Endothelial cell of umbilical vein (primary cell): ENCODE measurements around the gene TPST1. TPM values are rescaled to one million over a fixed set of nuclear protein-coding genes. Genes with fewer than 3 reads are reported as not detected.

Source experiments
- BruUV-seq: library from RNA; stranded (reverse); fragments of 400-500 nt; replicated peaks from 2 replicates; lab custom pipeline; 2021; lab: Mats Ljungman, UMichigan
- CTCF ChIA-PET: fragments of 300-600, 350-600 bp; sonication (Branson Sonifier 250); formaldehyde crosslinking; loops from one replicate; lab custom pipeline; 2021; ENCODE audit warnings: antibody characterized with exemption, inconsistent platforms; lab: Charles Lee
- POLR2A ChIA-PET: fragments of 300-600, 350-600 bp; sonication (Branson Sonifier 250); formaldehyde crosslinking; loops from one replicate; lab custom pipeline; 2021; ENCODE audit warnings: antibody characterized with exemption, inconsistent platforms; lab: Charles Lee
- DNase-seq: peaks from one replicate; pipeline ENCODE4 v3.0.0-alpha.2; 2011; ENCODE audit warnings: low read depth, low spot score
- FAIRE-seq: peaks from 2 replicates; lab custom pipeline; 2011; peaks lifted over from hg19 to GRCh38; lab: Jason Lieb, UNC
- H2AFZ ChIP-seq: 2 replicates; pipeline ENCODE4 v1.6.0; 2012; ENCODE audit warnings: low read depth, low read length, control low read depth, inconsistent platforms
- H3K27ac ChIP-seq: 2 replicates; pipeline ENCODE4 v1.5.1; 2011; ENCODE audit warnings: low read depth, mild to moderate bottlenecking, control low read depth, low read length, moderate library complexity; ENCODE audit not compliant: insufficient read depth
- H3K27me3 ChIP-seq, 2 experiments: 2 replicates each; pipeline versions ENCODE4 v1.6.0 to v1.6.1; 2011; ENCODE audit warnings: low read length in 2 of 2, mixed read lengths in 1 of 2; ENCODE audit not compliant: control insufficient read depth in 2 of 2, insufficient read depth in 2 of 2
- H3K36me3 ChIP-seq, 2 experiments: 2 replicates in 1 of 2; 3 replicates in 1 of 2; pipeline ENCODE4 v1.5.1; 2011; ENCODE audit warnings: low read length in 2 of 2, mild to moderate bottlenecking in 1 of 2, moderate library complexity in 1 of 2; ENCODE audit not compliant: control insufficient read depth in 2 of 2, insufficient read depth in 2 of 2; ENCODE audit errors: extremely low read depth in 1 of 2
- H3K4me1 ChIP-seq: 3 replicates; pipeline ENCODE4 v1.5.1; 2011; ENCODE audit warnings: mild to moderate bottlenecking, low read length; ENCODE audit not compliant: control insufficient read depth, insufficient read depth; ENCODE audit errors: extremely low read depth
- H3K4me2 ChIP-seq: 2 replicates; pipeline ENCODE4 v1.6.1; 2011; ENCODE audit warnings: low read length, control low read depth, mixed read lengths; ENCODE audit not compliant: insufficient read depth
- H3K4me3 ChIP-seq, 3 experiments: fragments of 200-600 bp in 1 of 3; sonication (generic), shearing (Covaris generic) in 1 of 3; replicated peaks in 1 of 3; 2 replicates each; pipeline ENCODE4 v1.5.1; 2011 to 2016; ENCODE audit warnings: control low read depth in 3 of 3, low read length in 3 of 3, mild to moderate bottlenecking in 2 of 3, inconsistent platforms in 1 of 3, low read depth in 1 of 3, moderate library complexity in 1 of 3; ENCODE audit not compliant: insufficient read depth in 1 of 3
- H3K79me2 ChIP-seq: 2 replicates; pipeline ENCODE4 v1.6.0; 2012; ENCODE audit warnings: low read length, inconsistent platforms; ENCODE audit not compliant: control insufficient read depth, insufficient read depth
- H3K9ac ChIP-seq: replicated peaks from 2 replicates; pipeline ENCODE3; 2011; ENCODE audit warnings: low read length, control low read depth; ENCODE audit not compliant: insufficient read depth; ENCODE audit errors: extremely low read depth
- H3K9me1 ChIP-seq: replicated peaks from 3 replicates; pipeline ENCODE4 v1.6.0; 2011; ENCODE audit warnings: mild to moderate bottlenecking, low read length; ENCODE audit not compliant: control insufficient read depth, insufficient read depth; ENCODE audit errors: extremely low read depth
- H3K9me3 ChIP-seq: replicated peaks from 2 replicates; pipeline ENCODE4 v1.5.1; 2012; ENCODE audit warnings: low read length, inconsistent platforms; ENCODE audit not compliant: control insufficient read depth, insufficient read depth
- H4K20me1 ChIP-seq: replicated peaks from 2 replicates; pipeline ENCODE3; 2011; ENCODE audit warnings: mild to moderate bottlenecking, low read length; ENCODE audit not compliant: control insufficient read depth, insufficient read depth; ENCODE audit errors: extremely low read depth
- EZH2 ChIP-seq: IDR thresholded peaks from 2 replicates; pipeline ENCODE4 v1.6.1; 2012; ENCODE audit warnings: borderline replicate concordance, low read depth, mild to moderate bottlenecking, moderate library complexity, low read length, inconsistent platforms; ENCODE audit not compliant: severe bottlenecking
- FOS ChIP-seq: IDR thresholded peaks from 2 replicates; pipeline ENCODE4 v1.6.1; 2011; ENCODE audit warnings: mild to moderate bottlenecking, low read length, moderate library complexity, borderline replicate concordance; ENCODE audit not compliant: insufficient read depth
- GATA2 ChIP-seq: IDR thresholded peaks from 2 replicates; pipeline ENCODE4 v1.7.0; 2011; ENCODE audit warnings: low read depth, mild to moderate bottlenecking, moderate library complexity, mixed read lengths, low read length; ENCODE audit not compliant: insufficient read length, insufficient read depth
- JUN ChIP-seq: IDR thresholded peaks from 2 replicates; pipeline ENCODE4 v1.6.1; 2011; ENCODE audit warnings: borderline replicate concordance, low read depth; ENCODE audit not compliant: insufficient read length, insufficient read depth
- MYC ChIP-seq: IDR thresholded peaks from one replicate; pipeline ENCODE4 v1.6.1; 2011; ENCODE audit warnings: mild to moderate bottlenecking, low read depth, low read length
- POLR2A ChIP-seq: IDR thresholded peaks from 2 replicates; pipeline ENCODE4 v1.6.1; 2012; ENCODE audit warnings: low read depth, mild to moderate bottlenecking, control low read depth, low read length
- POLR2AphosphoS5 ChIP-seq: IDR thresholded peaks from 2 replicates; pipeline ENCODE4 v1.6.1; 2012; ENCODE audit warnings: low read depth, mild to moderate bottlenecking, control low read depth, low read length, moderate library complexity; ENCODE audit not compliant: insufficient read depth
- dilution Hi-C: fragments of 300-500 bp; cut with MboI; formaldehyde crosslinking; loops from one replicate; pipeline ENCODE4 v1.15.0; 2019; ENCODE audit warnings: low sequenced_read_pairs; ENCODE audit not compliant: extremely low pct_ligation_motif_present
- intact Hi-C: fragments of 100-400 bp; cut with micrococcal nuclease; formaldehyde crosslinking; loops from one replicate; pipeline ENCODE4 v1.10.0; 2022
- polyA plus RNA-seq, 4 experiments: library from polyadenylated mRNA; depleted of rRNA in 3 of 4; stranded (reverse) in 3 of 4; unstranded in 1 of 4; fragments of >200 nt; gene quantifications; 2 replicates each; pipeline versions ENCODE4 v1.2.1 to v1.2.3, GENCODE V29; 2011 to 2012; ENCODE audit warnings: missing spikeins in 1 of 4
- total RNA-seq: library from RNA; stranded (reverse); gene quantifications from 2 replicates; pipeline ENCODE4 v1.2.3, GENCODE V29; 2021
- TF ChIP-seq, protein P1 (sequence below), 2 donors: IDR thresholded peaks; 1 replicate in 1 of 2; 2 replicates in 1 of 2; pipeline ENCODE4 v1.5.1; 2011; ENCODE audit warnings: low read length in 2 of 2, mild to moderate bottlenecking in 2 of 2, moderate library complexity in 2 of 2, control low read depth in 1 of 2, inconsistent platforms in 1 of 2, low read depth in 1 of 2; ENCODE audit not compliant: insufficient read depth in 1 of 2; ENCODE audit errors: extremely low read depth in 1 of 2
- TF ChIP-seq, protein P2 (sequence below): IDR thresholded peaks from 2 replicates; pipeline ENCODE4 v1.6.1; 2011; ENCODE audit not compliant: insufficient read depth, insufficient read length

The TPST1 gene
- total and polyA plus RNA-seq, 2 donors (not counting 3 experiments of a cell fraction or from before 2014, with no cell fraction given) = 18.7 to 21.0 TPM

DNA sequence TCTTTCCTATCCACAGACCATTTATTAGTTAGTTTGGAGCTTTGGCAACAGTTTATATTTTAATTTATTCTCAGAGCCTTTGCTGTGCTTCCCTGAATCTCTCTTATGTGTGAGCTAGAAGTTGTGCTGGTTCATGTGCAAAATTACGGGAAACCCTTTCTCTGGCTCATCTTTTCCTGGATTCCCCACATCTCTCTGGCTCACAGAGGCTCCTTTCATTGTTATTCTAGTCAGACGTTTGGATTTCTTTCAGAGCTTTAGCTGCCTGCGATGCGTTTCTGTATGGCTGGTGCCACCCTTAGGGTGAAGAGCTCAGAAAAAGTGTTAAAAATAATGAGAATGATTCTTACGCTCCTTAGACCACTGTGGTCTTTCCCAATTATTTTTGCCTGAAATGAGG, 53.3 kb downstream of the TPST1 start:
- Histone ChIP-seq H3K4me1 (peaks cover 1% of the 10 kb centered on the region), H4K20me1 (no peaks in the 10 kb centered on the region), H3K27me3 (no peaks in the 10 kb centered on the region), H3K9me3 (no peaks in the 10 kb centered on the region), H3K9me1 (peaks cover 3% of the 10 kb centered on the region), H3K4me3 (no peak overlapping the region), H3K9ac (no peak overlapping the region), H2AFZ (no peak overlapping the region), H3K27ac (no peak overlapping the region), H3K79me2 (peaks cover 5% of the 10 kb centered on the region), H3K36me3 (no peaks in the 10 kb centered on the region), H3K4me2 (no peak overlapping the region)
- no peak for FAIRE-seq
- TF ChIP-seq MYC = no peak
- no peak for TF ChIP-seq EZH2
- TF ChIP-seq FOS = no peak
- TF ChIP-seq POLR2AphosphoS5 = no peak
- no peak for TF ChIP-seq JUN
- no peak for TF ChIP-seq GATA2
- TF ChIP-seq, protein P1, sequence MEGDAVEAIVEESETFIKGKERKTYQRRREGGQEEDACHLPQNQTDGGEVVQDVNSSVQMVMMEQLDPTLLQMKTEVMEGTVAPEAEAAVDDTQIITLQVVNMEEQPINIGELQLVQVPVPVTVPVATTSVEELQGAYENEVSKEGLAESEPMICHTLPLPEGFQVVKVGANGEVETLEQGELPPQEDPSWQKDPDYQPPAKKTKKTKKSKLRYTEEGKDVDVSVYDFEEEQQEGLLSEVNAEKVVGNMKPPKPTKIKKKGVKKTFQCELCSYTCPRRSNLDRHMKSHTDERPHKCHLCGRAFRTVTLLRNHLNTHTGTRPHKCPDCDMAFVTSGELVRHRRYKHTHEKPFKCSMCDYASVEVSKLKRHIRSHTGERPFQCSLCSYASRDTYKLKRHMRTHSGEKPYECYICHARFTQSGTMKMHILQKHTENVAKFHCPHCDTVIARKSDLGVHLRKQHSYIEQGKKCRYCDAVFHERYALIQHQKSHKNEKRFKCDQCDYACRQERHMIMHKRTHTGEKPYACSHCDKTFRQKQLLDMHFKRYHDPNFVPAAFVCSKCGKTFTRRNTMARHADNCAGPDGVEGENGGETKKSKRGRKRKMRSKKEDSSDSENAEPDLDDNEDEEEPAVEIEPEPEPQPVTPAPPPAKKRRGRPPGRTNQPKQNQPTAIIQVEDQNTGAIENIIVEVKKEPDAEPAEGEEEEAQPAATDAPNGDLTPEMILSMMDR (IDR thresholded peaks at IDR 0.05; ENCODE audit: extremely low read depth in 1 of 2, insufficient read depth in 1 of 2, low read depth in 1 of 2, low read length in 2 of 2) = no peak
- no peak for TF ChIP-seq POLR2A
- TF ChIP-seq, protein P2, sequence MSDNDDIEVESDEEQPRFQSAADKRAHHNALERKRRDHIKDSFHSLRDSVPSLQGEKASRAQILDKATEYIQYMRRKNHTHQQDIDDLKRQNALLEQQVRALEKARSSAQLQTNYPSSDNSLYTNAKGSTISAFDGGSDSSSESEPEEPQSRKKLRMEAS = no peak
- dilution Hi-C loops (no loop called here), intact Hi-C loops (no loop called here)
- DNase-seq = no peak
- CTCF ChIA-PET = interaction anchor here (0.7 to 1.9 kb wide), 3 partner anchors 11 to 52 kb away, joined by 3 to 4 read pairs (median 3); no protein-coding TSS in a partner anchor
- POLR2A ChIA-PET = no interaction called here
- no TSS peak for BruUV-seq
